KMS-11 (cell line): Measurements from ENCODE around the gene ATP5PB.

Experiments used
- H2AFZ ChIP-seq: fragments of 200-600 bp; sonication (generic); 2 replicates; pipeline ENCODE4 v1.6.1; 2016; ENCODE audit warnings: antibody characterized with exemption, mixed run types, low read depth
- H3K27ac ChIP-seq: fragments of 200-600 bp; sonication (generic); 2 replicates; pipeline ENCODE4 v1.6.1; 2016; ENCODE audit warnings: mild to moderate bottlenecking, mixed run types
- H3K27me3 ChIP-seq: fragments of 200-600 bp; sonication (generic); 2 replicates; pipeline ENCODE4 v1.6.1; 2017; ENCODE audit warnings: mild to moderate bottlenecking, low read depth, mixed run types, moderate library complexity; ENCODE audit not compliant: insufficient read depth
- H3K36me3 ChIP-seq: fragments of 200-600 bp; sonication (generic); 2 replicates; pipeline ENCODE4 v1.6.1; 2017; ENCODE audit warnings: mild to moderate bottlenecking, mixed run types; ENCODE audit not compliant: insufficient read depth
- H3K4me1 ChIP-seq: fragments of 200-600 bp; sonication (generic); 2 replicates; pipeline ENCODE4 v1.6.1; 2016; ENCODE audit warnings: mild to moderate bottlenecking, low read depth, mixed run types; ENCODE audit not compliant: poor library complexity, severe bottlenecking
- H3K4me2 ChIP-seq: fragments of 200-600 bp; sonication (generic); 2 replicates; pipeline ENCODE4 v1.7.0; 2016; ENCODE audit warnings: mild to moderate bottlenecking, mixed run types
- H3K4me3 ChIP-seq: fragments of 200-600 bp; sonication (generic); IDR thresholded peaks from 2 replicates; pipeline ENCODE4 v1.6.1; 2017; ENCODE audit warnings: low read depth, low read length, mixed read lengths; ENCODE audit not compliant: insufficient read depth
- H3K79me2 ChIP-seq: fragments of 200-600 bp; sonication (generic); 2 replicates; pipeline ENCODE4 v1.6.1; 2016; ENCODE audit warnings: low read depth, mixed run types; ENCODE audit not compliant: insufficient read depth
- H3K9ac ChIP-seq: fragments of 200-600 bp; sonication (generic); 2 replicates; pipeline ENCODE4 v1.6.1; 2016; ENCODE audit warnings: mild to moderate bottlenecking, mixed run types
- H4K20me1 ChIP-seq: fragments of 200-600 bp; sonication (generic); 2 replicates; pipeline ENCODE4 v1.6.1; 2016; ENCODE audit warnings: mild to moderate bottlenecking, mixed run types; ENCODE audit not compliant: insufficient read depth
- CTCF ChIP-seq: fragments of 200-600 bp; sonication (generic); conservative IDR thresholded peaks from 2 replicates; pipeline ENCODE4 v1.6.1; 2017; ENCODE audit warnings: low read depth, mild to moderate bottlenecking, antibody characterized with exemption, low read length, moderate library complexity, mixed read lengths

Gene ATP5PB

GRCh38 chr1:111484391-111485026, 35.2 kb downstream of the ATP5PB start:
- H3K36me3 ChIP-seq, result no peaks in the 10 kb centered on the region
- H3K79me2 ChIP-seq, result no peaks in the 10 kb centered on the region
- no peaks in the 10 kb centered on the region; the same call in 1 of the 2 replicates for H3K27me3 ChIP-seq
- no peak overlapping the region for H3K9ac ChIP-seq
- no peak overlapping the region for H2AFZ ChIP-seq
- H4K20me1 ChIP-seq, result no peaks in the 10 kb centered on the region
- H3K4me1 ChIP-seq, result peaks cover 5% of the 10 kb centered on the region
- H3K4me2 ChIP-seq, result no peak overlapping the region
- no peak overlapping the region for H3K27ac ChIP-seq
- no peak overlapping the region for H3K4me3 ChIP-seq
- TF ChIP-seq CTCF, result no peak

- Histone ChIP-seq H3K4me2 (no peak overlapping the region), H3K4me1 (peaks cover 5% of the 10 kb centered on the region), H3K36me3 (no peaks in the 10 kb centered on the region), H3K27ac (no peak overlapping the region), H3K9ac (no peak overlapping the region), H3K79me2 (no peaks in the 10 kb centered on the region), H2AFZ (no peak overlapping the region), H3K4me3 (no peak overlapping the region), H3K27me3 (no peaks in the 10 kb centered on the region), H4K20me1 (no peaks in the 10 kb centered on the region)
- TF ChIP-seq CTCF, result no peak
Observed at GRCh38 chr1:111486431-111486830, 37.2 kb downstream of the ATP5PB start.

- Histone ChIP-seq H3K4me1 (peaks cover under 1% of the 10 kb centered on the region), H3K27me3 (no peaks in the 10 kb centered on the region), H2AFZ (no peak overlapping the region), H3K4me3 (no peak overlapping the region), H3K9ac (no peak overlapping the region), H3K36me3 (no peaks in the 10 kb centered on the region), H3K4me2 (no peak overlapping the region), H3K79me2 (no peaks in the 10 kb centered on the region), H4K20me1 (no peaks in the 10 kb centered on the region), H3K27ac (no peak overlapping the region)
- no peak for TF ChIP-seq CTCF
Observed at GRCh38 chr1:111487133-111487532, 37.9 kb downstream of the ATP5PB start.

- Histone ChIP-seq H3K4me1 (no peaks in the 10 kb centered on the region), H3K9ac (no peak overlapping the region), H3K4me2 (no peak overlapping the region), H4K20me1 (no peaks in the 10 kb centered on the region), H3K27me3 (no peaks in the 10 kb centered on the region), H3K79me2 (no peaks in the 10 kb centered on the region), H3K27ac (no peak overlapping the region), H3K4me3 (no peak overlapping the region), H2AFZ (no peak overlapping the region), H3K36me3 (no peaks in the 10 kb centered on the region)
- no peak for TF ChIP-seq CTCF
Observed at GRCh38 chr1:111488669-111489068, 39.4 kb downstream of the ATP5PB start.
